Stimulated activated effector memory CD8-positive, alpha-beta T cell treated with anti-CD3 and anti-CD28 coated beads, Interleukin-12 subunit alpha, Interleukin-12 subunit beta, amount 100 ng/mL, for 72 hours (primary cell): Measurements from ENCODE around the gene CTNNA2.

Source experiments
- ATAC-seq: fragments of 150-1000 bp; cut with Tn5 transposase; 2 replicates; pipeline ENCODE4 v1.10.0; 2021
- DNase-seq, 2 donors: peaks; one replicate each; pipeline ENCODE4 v3.0.0; 2021 to 2022; ENCODE audit warnings: low spot score in 2 of 2
- H3K27ac Mint-ChIP-seq: one replicate; pipeline ENCODE4 v1.8.0; 2022; ENCODE audit warnings: mild to moderate bottlenecking, mixed read lengths
- H3K36me3 Mint-ChIP-seq: one replicate; pipeline ENCODE4 v1.8.0; 2022; ENCODE audit warnings: mild to moderate bottlenecking, mixed read lengths
- H3K4me1 Mint-ChIP-seq: one replicate; pipeline ENCODE4 v1.8.0; 2022; ENCODE audit warnings: mixed read lengths
- H3K4me3 Mint-ChIP-seq: one replicate; pipeline ENCODE4 v1.8.0; 2022; ENCODE audit warnings: mild to moderate bottlenecking, mixed read lengths
- H3K9me3 Mint-ChIP-seq: one replicate; pipeline ENCODE4 v1.8.0; 2022; ENCODE audit warnings: mixed read lengths

The CTNNA2 gene

GRCh38 chr2:79862756-79863155 is 349.9 kb downstream of the CTNNA2 start:
- Mint-ChIP-seq H3K4me3 (no peak overlapping the region), H3K4me1 (no peaks in the 10 kb centered on the region), H3K27ac (no peak overlapping the region), H3K9me3 (peaks cover 13% of the 10 kb centered on the region), H3K36me3 (no peaks in the 10 kb centered on the region)
- no peak for ATAC-seq
- no peak for DNase-seq

GRCh38 chr2:79872656-79873055 is 359.8 kb downstream of the CTNNA2 start:
- H3K27ac Mint-ChIP-seq, result no peak overlapping the region
- DNase-seq (no peak), ATAC-seq (no peak)
- H3K4me3 Mint-ChIP-seq, result no peak overlapping the region
- H3K36me3 Mint-ChIP-seq, result no peaks in the 10 kb centered on the region
- H3K9me3 Mint-ChIP-seq, result peaks cover 13% of the 10 kb centered on the region
- H3K4me1 Mint-ChIP-seq, result no peaks in the 10 kb centered on the region

- H3K9me3 Mint-ChIP-seq, result peaks cover 13% of the 10 kb centered on the region
- no peak overlapping the region for H3K4me3 Mint-ChIP-seq
- H3K27ac Mint-ChIP-seq, result no peak overlapping the region
- ATAC-seq (no peak), DNase-seq (no peak)
- no peaks in the 10 kb centered on the region for H3K36me3 Mint-ChIP-seq
- no peaks in the 10 kb centered on the region for H3K4me1 Mint-ChIP-seq
These were observed 361.2 kb downstream of the CTNNA2 start for GRCh38 chr2:79874015-79874414.

- no peak for DNase-seq
- no peak for ATAC-seq
These were observed 363.6 kb downstream of the CTNNA2 start for GRCh38 chr2:79876430-79876829.

GRCh38 chr2:79882548-79882947 is 369.7 kb downstream of the CTNNA2 start:
- Mint-ChIP-seq H3K4me1 (no peaks in the 10 kb centered on the region), H3K36me3 (no peaks in the 10 kb centered on the region), H3K9me3 (peaks cover 28% of the 10 kb centered on the region), H3K4me3 (no peak overlapping the region), H3K27ac (no peak overlapping the region)
- no peak for DNase-seq
- ATAC-seq, result no peak

More at GRCh38 chr2:79876430-79876829, 363.6 kb downstream of the CTNNA2 start:
- no peaks in the 10 kb centered on the region for H3K36me3 Mint-ChIP-seq
- H3K4me1 Mint-ChIP-seq, result no peaks in the 10 kb centered on the region
- no peak overlapping the region for H3K4me3 Mint-ChIP-seq
- peaks cover 17% of the 10 kb centered on the region for H3K9me3 Mint-ChIP-seq
- no peak overlapping the region for H3K27ac Mint-ChIP-seq

- no peak overlapping the region for H3K4me3 Mint-ChIP-seq
- DNase-seq (no peak), ATAC-seq (no peak)
These were observed 375.0 kb downstream of the CTNNA2 start for GRCh38 chr2:79887747-79888374.

GRCh38 chr2:79892123-79892522 is 379.3 kb downstream of the CTNNA2 start:
- no peak for ATAC-seq
- H3K36me3 Mint-ChIP-seq, result no peaks in the 10 kb centered on the region
- H3K4me1 Mint-ChIP-seq, result no peaks in the 10 kb centered on the region
- no peak overlapping the region for H3K4me3 Mint-ChIP-seq
- no peak for DNase-seq
- peaks cover 12% of the 10 kb centered on the region for H3K9me3 Mint-ChIP-seq
- no peak overlapping the region for H3K27ac Mint-ChIP-seq

More at GRCh38 chr2:79887747-79888374, 375.0 kb downstream of the CTNNA2 start:
- H3K36me3 Mint-ChIP-seq, result no peaks in the 10 kb centered on the region
- H3K27ac Mint-ChIP-seq, result no peak overlapping the region
- no peaks in the 10 kb centered on the region for H3K4me1 Mint-ChIP-seq
- peaks cover 19% of the 10 kb centered on the region for H3K9me3 Mint-ChIP-seq

GRCh38 chr2:79899196-79899595 is 386.3 kb downstream of the CTNNA2 start:
- DNase-seq (no peak), ATAC-seq (no peak)
- Mint-ChIP-seq H3K9me3 (peaks cover 19% of the 10 kb centered on the region), H3K27ac (no peak overlapping the region), H3K36me3 (no peaks in the 10 kb centered on the region), H3K4me1 (no peaks in the 10 kb centered on the region), H3K4me3 (no peak overlapping the region)

GRCh38 chr2:79901161-79901560 is 388.3 kb downstream of the CTNNA2 start:
- no peaks in the 10 kb centered on the region for H3K4me1 Mint-ChIP-seq

GRCh38 chr2:79903222-79904000 is 390.6 kb downstream of the CTNNA2 start:
- H3K4me1 Mint-ChIP-seq, result no peaks in the 10 kb centered on the region
- no peaks in the 10 kb centered on the region for H3K36me3 Mint-ChIP-seq
- DNase-seq, result no peak
- no peak overlapping the region for H3K4me3 Mint-ChIP-seq
- peaks cover 20% of the 10 kb centered on the region for H3K9me3 Mint-ChIP-seq
- ATAC-seq, result no peak
- no peak overlapping the region for H3K27ac Mint-ChIP-seq

More at GRCh38 chr2:79901161-79901560, 388.3 kb downstream of the CTNNA2 start:
- Mint-ChIP-seq H3K27ac (no peak overlapping the region), H3K9me3 (peaks cover 22% of the 10 kb centered on the region), H3K4me3 (no peak overlapping the region), H3K36me3 (no peaks in the 10 kb centered on the region)
- ATAC-seq (no peak), DNase-seq (no peak)

GRCh38 chr2:79906139-79906890 is 393.5 kb downstream of the CTNNA2 start:
- peaks cover 19% of the 10 kb centered on the region for H3K9me3 Mint-ChIP-seq
- H3K36me3 Mint-ChIP-seq, result no peaks in the 10 kb centered on the region
- DNase-seq, result no peak
- ATAC-seq, result no peak
- H3K4me3 Mint-ChIP-seq, result no peak overlapping the region
- H3K4me1 Mint-ChIP-seq, result no peaks in the 10 kb centered on the region
- no peak overlapping the region for H3K27ac Mint-ChIP-seq

GRCh38 chr2:79909521-79909920 is 396.7 kb downstream of the CTNNA2 start:
- Mint-ChIP-seq H3K4me3 (no peak overlapping the region), H3K36me3 (no peaks in the 10 kb centered on the region), H3K4me1 (no peaks in the 10 kb centered on the region), H3K27ac (no peak overlapping the region), H3K9me3 (peaks cover 22% of the 10 kb centered on the region)
- ATAC-seq, result no peak
- no peak for DNase-seq

GRCh38 chr2:79910643-79911042 is 397.8 kb downstream of the CTNNA2 start:
- Mint-ChIP-seq H3K36me3 (no peaks in the 10 kb centered on the region), H3K4me3 (no peak overlapping the region), H3K4me1 (no peaks in the 10 kb centered on the region), H3K27ac (no peak overlapping the region), H3K9me3 (peaks cover 18% of the 10 kb centered on the region)
- DNase-seq (no peak), ATAC-seq (no peak)

GRCh38 chr2:79915455-79915854 is 402.6 kb downstream of the CTNNA2 start:
- Mint-ChIP-seq H3K4me1 (no peaks in the 10 kb centered on the region), H3K36me3 (no peaks in the 10 kb centered on the region), H3K27ac (no peak overlapping the region)

GRCh38 chr2:79916285-79916684 is 403.4 kb downstream of the CTNNA2 start:
- Mint-ChIP-seq H3K9me3 (peaks cover 17% of the 10 kb centered on the region), H3K27ac (no peak overlapping the region), H3K36me3 (no peaks in the 10 kb centered on the region), H3K4me1 (no peaks in the 10 kb centered on the region), H3K4me3 (no peak overlapping the region)
- DNase-seq (no peak), ATAC-seq (no peak)

More at GRCh38 chr2:79915455-79915854, 402.6 kb downstream of the CTNNA2 start:
- Mint-ChIP-seq H3K9me3 (peaks cover 16% of the 10 kb centered on the region), H3K4me3 (no peak overlapping the region)
- no peak for DNase-seq
- ATAC-seq, result no peak
